HG02642 (cell line): ENCODE measurements around the gene SPG7.
"Not testable (repeated sequence)": the region's sequence is repeated elsewhere in the genome, so short reads cannot be mapped to it uniquely, and the experiment has no call there.

ENCODE experiments used
- ATAC-seq: cut with Tn5 transposase; IDR thresholded peaks from one replicate; pipeline ENCODE4 v1.9.1; 2021; ENCODE audit warnings: mild to moderate bottlenecking; ENCODE audit not compliant: unreplicated experiment, poor library complexity

SPG7 gene

GRCh38 chr16:89574681-89575246 lies 66.6 kb downstream of the SPG7 start:
- peak; percentile 40 for ATAC-seq

- no peak for ATAC-seq
These were observed 67.3 kb downstream of the SPG7 start, which contains the start of gene CPNE7 for GRCh38 chr16:89575247-89576152. CPNE7 (plus strand) TSS chr16:89575758; CDS start chr16:89575898, 140 bp downstream.

DNA sequence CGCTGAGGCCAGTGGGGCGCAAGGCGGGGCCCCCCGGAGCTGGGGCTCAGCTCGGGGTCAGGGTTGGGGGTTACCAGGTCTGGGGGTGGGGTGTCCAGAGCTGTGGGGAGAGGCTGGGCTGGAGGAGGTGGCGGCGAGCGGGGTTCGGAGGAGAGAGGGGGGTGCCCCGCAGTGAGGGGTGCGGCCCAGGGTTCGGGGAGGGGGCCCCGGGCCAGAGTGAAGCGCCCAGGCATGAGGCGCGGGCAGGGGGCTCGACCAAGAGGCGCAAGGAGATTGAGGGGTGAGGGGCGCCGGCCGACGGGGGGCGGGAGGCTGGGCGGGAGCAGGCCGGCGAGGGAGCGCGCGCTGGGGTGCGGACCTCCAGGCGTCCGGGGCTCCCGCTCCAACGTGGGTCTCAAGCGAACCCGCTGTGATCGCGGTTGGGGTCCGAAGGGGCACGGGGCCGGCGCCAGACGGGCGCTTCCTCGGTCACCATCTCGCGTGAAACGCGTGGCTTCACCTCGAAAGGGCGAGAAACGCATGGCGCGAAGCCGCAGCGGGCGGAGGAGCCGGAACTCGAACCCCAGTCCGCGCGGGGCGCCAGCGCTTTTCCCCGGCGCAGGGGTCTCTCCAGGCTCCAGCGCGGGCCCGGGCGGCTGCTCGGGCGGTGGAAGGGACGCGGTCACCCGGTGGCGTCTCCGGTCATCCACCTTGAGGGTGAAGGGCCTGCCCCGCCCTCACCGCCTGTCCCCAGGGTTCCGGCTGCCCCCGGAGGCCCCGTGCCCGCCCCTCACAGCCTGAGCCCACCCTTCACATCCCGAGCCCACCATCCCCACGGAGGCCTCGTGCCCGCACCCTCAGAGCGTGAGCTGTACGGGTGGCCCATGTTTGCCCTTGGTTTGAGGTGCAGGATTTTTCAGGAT lies 68.2 kb downstream of the SPG7 start:
- no peak for ATAC-seq

DNA sequence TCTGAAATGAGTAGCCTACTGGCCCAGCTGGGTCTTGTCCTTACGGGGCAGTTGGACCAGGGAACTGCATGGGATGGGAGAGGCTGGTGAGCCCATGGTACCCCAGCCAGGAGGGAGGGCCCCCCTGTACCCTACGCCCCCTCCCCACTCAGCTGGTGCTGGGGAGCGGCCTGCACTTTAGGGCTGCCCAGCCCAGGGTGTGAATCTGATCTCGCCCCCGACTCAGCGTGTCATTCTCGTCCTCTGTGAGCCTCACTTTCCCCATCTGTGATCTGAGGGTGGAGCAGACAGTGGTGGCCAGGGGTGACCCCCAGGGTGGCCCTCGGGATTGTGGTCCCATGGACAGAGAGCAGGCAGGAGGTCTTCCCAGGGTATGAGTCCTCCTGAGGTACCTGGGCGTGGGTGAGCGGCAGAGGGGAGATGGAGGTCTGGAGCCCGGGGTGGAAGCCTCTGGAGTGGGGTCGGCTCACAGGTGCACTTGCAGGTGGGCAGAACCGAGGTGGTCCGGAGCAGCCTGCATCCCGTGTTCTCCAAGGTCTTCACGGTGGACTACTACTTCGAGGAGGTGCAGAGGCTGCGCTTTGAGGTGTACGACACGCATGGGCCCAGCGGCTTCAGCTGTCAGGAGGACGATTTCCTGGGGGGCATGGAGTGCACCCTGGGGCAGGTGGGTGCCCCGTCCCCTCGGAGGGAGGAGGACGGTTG lies 69.0 kb downstream of the SPG7 start:
- ATAC-seq, result no peak

- no peak for ATAC-seq
These were observed 71.1 kb downstream of the SPG7 start for GRCh38 chr16:89579351-89579750.

DNA sequence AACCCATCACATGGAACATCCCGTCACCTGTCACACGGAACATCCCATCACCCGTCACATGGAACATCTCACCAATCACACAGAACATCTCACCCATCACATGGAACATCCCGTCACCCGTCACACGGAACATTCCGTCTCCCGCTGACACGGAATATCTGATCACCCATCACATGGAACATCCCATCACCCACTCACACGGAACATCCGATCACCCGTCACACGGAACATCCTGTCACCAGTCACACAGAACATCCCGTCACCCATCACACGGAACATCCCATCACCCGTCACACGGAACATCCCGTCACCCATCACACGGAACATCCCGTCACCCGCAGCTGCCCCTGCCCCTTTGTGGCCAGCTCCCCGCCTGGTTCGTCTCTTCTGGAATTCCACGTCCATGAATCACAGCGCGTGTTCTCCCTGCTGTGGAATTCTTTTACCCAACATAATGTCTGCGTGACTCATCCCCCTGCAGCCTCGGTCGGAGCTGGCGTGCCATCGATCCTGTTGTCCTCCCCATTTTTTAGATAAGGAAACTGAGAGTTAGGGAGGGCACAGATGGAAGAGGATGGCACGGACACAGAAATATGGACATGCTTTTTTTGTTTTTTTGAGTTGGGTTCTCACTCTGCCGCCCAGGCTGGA lies 73.0 kb downstream of the SPG7 start:
- no peak for ATAC-seq

GRCh38 chr16:89581861-89582563 lies 73.8 kb downstream of the SPG7 start:
- ATAC-seq, result no peak

DNA sequence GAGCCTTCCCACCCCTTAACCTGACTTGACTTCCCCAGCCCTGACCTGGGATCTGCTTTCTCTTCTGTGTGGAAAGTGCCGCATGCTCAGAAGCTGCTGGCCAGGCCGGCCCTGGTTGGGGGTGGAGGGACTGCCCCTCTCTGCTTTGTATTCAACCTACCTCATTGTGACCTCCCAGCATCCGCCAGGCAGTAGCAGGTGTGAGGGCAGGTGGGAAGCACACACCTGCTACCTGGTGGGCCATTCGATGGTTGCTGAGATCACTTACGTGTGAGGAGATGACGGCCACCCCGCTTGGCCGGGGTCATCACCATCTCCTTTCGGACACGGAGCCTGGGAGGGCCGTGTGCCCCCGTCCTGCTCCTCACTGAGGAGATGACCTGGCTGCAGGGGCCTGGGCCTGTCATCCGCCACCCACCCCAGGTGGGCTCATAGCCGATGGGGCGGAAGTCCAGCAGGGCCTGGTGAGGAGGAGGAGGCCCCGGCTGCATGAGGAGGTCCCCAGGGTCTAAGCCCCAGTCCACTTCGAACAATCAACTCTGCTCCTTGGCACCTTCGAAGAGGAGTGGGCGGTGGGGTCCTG lies 74.5 kb downstream of the SPG7 start:
- ATAC-seq, result no peak

DNA sequence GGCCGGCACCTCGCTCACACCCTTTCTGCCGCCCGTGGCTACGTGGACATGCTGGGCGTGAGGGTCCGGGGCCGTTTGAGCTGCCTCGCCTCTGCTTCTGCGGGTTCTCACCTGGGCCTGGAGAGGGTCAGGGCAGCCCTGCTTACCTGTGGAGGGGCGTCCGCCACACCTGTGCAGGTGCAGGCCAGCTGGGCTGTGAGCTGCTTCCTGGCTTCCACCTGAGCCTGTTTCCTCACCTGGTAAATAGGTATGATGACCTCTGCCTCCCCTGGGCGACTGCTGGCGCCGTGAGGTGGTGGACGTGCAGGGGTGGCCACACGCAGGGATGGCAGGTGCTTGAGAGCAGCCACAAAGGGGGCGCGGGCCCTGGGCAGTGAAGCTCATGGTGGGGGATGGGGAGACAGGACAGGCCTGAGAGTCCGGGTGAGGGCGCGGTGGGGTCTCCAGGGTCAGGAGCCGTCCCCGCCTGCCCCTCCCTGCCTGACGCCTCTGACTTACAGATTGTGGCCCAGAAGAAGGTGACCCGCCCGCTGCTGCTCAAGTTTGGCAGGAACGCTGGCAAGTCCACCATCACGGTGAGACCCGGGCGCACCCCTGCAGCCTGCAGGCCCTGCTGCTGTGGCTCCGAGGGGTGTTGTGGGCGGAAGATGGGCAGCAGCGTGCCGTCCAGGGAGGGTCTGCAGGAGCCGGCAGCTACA lies 75.1 kb downstream of the SPG7 start:
- no peak for ATAC-seq

- no peak for ATAC-seq
These were observed 75.9 kb downstream of the SPG7 start for GRCh38 chr16:89583895-89584644.

DNA sequence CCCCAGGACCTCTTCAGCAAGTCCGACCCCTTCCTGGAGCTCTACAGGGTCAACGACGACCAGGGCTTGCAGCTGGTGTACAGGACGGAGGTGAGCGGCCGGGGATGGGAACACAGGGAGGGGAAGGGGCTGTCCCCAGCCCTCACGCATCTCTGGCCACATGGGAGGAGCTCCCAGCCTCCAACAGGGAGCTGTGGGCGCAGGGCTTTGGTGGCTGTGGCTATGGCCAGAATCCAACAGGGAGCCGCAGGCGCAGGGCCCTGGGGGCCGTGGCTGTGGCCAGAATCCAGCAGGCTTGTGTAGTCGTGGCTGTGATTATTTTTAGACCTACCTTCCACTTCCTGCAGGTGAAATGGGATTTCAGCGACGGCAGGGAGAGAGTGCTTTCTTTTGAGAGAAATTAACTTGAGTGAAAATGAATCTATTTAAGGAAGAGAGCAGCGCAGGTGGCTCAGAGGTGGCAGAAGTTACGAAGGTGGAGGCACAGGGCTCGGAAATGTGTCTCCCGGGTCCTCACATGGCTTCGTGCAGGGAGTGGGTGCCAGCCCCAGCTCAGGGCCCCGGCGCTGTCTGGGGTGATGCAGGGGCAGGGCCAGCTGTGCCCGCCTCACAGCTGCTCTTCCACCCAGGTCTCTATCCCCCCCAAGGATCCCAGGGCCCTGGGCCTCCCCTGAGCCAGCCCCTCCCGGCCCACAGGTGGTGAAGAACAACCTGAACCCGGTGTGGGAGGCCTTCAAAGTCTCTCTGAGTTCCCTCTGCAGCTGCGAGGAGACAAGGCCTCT lies 76.8 kb downstream of the SPG7 start:
- ATAC-seq, result no peak

DNA sequence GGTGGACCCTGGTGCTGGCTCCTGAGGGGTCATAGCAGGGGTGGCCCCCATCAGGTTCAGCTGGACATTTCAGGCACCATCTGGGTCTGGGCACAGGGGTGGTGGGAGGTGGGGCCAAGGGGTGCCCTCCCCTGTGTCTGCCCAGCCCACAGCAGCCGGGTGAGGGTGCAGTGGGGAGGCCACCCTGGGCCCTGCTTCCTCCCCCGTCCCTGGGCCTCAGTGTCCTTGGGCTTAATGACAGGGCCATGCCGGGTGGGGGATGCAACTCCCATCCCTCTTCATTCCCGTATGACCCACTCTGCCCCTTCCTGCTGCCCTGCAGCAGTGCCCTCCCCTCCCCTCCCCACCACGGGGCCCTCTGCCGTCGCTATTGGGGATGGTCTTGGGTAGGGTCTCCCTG lies 78.0 kb downstream of the SPG7 start:
- no peak for ATAC-seq

DNA sequence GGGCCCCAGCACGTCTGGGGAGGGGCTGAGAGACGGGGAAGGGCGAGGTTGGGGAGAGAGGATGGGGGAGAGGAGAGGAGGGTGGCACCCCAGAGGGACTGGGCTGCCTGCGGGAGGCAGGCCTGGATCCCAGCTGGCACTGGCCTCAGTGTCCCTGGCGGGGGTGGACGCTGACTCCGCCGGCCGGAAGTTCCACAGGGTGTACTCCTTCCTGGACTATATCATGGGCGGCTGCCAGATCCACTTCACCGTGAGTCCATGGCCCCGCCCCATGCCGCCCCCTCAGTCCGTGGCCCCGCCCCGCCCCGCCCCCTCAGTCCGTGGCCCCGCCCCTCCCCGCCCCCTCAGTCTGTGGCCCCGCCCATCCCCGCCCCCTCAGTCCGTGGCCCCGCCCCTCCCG lies 78.7 kb downstream of the SPG7 start:
- no peak for ATAC-seq

DNA sequence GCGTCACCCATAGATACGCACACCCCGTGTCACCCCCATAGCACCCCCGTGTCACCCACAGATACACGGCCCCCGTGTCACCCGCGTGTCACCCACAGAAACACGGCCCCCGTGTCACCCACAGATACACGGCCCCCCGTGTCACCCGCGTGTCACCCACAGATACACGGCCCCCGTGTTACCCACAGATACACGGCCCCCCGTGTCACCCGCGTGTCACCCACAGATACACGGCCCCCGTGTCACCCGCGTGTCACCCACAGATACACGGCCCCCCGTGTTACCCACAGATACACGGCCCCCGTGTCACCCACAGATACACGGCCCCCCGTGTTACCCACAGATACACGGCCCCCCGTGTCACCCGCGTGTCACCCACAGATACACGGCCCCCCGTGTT lies 79.5 kb downstream of the SPG7 start:
- not testable (repeated sequence) for ATAC-seq

GRCh38 chr16:89588413-89589109 lies 80.4 kb downstream of the SPG7 start:
- no peak for ATAC-seq

DNA sequence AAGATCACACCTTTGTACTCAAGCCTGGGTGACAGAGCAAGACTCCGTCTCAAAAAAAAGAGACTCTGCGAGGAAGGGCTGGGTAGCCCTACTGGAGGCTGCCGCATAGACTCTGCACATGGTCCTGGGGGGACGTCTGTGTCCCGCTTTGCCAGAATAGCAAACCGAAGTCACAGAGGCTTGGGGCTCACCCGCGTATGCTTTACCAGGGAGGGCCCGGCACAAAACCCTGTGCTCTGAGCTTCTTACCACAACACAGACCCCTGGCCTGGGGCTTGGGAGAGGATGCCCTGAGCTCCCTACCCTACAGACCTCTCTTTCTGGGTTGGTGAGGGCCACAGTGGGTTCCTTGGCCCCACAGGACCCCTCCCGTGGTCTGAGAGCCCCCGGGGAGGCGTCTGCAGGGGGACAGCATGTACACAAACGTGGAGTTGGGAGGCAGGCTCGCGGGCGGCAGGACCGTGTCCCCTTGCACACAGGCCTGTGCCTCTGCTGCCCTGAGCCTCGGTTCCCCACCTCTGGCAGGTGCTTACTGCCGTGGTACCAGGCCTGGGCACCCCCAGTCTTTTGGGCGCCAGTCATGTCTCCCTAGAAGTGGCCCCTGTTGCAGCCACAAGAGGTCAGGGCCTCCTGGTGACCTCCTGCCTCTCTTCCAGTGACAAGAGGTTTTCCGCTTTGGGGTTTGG lies 81.2 kb downstream of the SPG7 start:
- no peak for ATAC-seq
